A673 (cell line): Measurements from ENCODE around the gene HNF1A. TPM values are rescaled to one million over a fixed set of nuclear protein-coding genes. Genes with fewer than 3 reads are reported as not detected.

ENCODE experiments used
- BruUV-seq: library from RNA; stranded (reverse); fragments of 400-500 nt; replicated peaks from 2 replicates; lab custom pipeline; 2021; lab: Mats Ljungman, UMichigan
- CTCF ChIA-PET: fragments of 300-600 bp; sonication (Branson Sonifier 250); formaldehyde crosslinking; loops from one replicate; lab custom pipeline; 2022; ENCODE audit warnings: antibody characterized with exemption; lab: Charles Lee
- POLR2A ChIA-PET: fragments of 300-600 bp; sonication (Branson Sonifier 250); formaldehyde crosslinking; loops from one replicate; lab custom pipeline; 2022; ENCODE audit warnings: antibody characterized with exemption; ENCODE audit not compliant: low non-redundant PET; lab: Charles Lee
- DNase-seq: peaks from one replicate; pipeline ENCODE4 v3.0.0-alpha.2; 2015; ENCODE audit warnings: low spot score
- H3K27ac ChIP-seq: fragments of 200-600 bp; sonication (generic); 2 replicates; pipeline ENCODE4 v1.5.1; 2016; ENCODE audit warnings: mixed run types, low read depth, mild to moderate bottlenecking, mixed read lengths, antibody characterized with exemption, low read length; ENCODE audit not compliant: poor library complexity, severe bottlenecking
- H3K27me3 ChIP-seq: fragments of 200-600 bp; sonication (generic); replicated peaks from 2 replicates; pipeline ENCODE4 v1.6.1; 2017; ENCODE audit warnings: mixed run types, low read depth, mild to moderate bottlenecking, mixed read lengths, antibody characterized with exemption, low read length; ENCODE audit not compliant: insufficient read depth, poor library complexity
- H3K36me3 ChIP-seq: fragments of 200-600 bp; sonication (generic); 2 replicates; pipeline ENCODE4 v1.6.1; 2016; ENCODE audit warnings: mixed run types, mild to moderate bottlenecking, mixed read lengths, antibody characterized with exemption, low read length; ENCODE audit not compliant: insufficient read depth, poor library complexity, severe bottlenecking
- H3K4me1 ChIP-seq: fragments of 200-600 bp; sonication (generic); 2 replicates; pipeline ENCODE4 v1.6.1; 2017; ENCODE audit warnings: mixed run types, mild to moderate bottlenecking, mixed read lengths, antibody characterized with exemption, low read length; ENCODE audit not compliant: insufficient read depth, poor library complexity, severe bottlenecking
- H3K4me3 ChIP-seq: fragments of 200-600 bp; sonication (generic); 2 replicates; pipeline ENCODE4 v1.5.1; 2016; ENCODE audit warnings: low read depth, mixed run types, mild to moderate bottlenecking, mixed read lengths, low read length; ENCODE audit not compliant: poor library complexity, severe bottlenecking
- H3K9me3 ChIP-seq: fragments of 200-600 bp; sonication (generic); 2 replicates; pipeline ENCODE4 v1.6.1; 2016; ENCODE audit warnings: mixed run types, low read depth, mild to moderate bottlenecking, mixed read lengths, antibody characterized with exemption, low read length; ENCODE audit not compliant: poor library complexity, severe bottlenecking
- EZH2 ChIP-seq: fragments of 200-600 bp; sonication (generic); IDR thresholded peaks from 2 replicates; pipeline ENCODE4 v1.6.1; 2017; ENCODE audit warnings: borderline replicate concordance, low read depth, mild to moderate bottlenecking, mixed read lengths, antibody characterized with exemption, low read length; ENCODE audit not compliant: poor library complexity, severe bottlenecking
- intact Hi-C: fragments of 100-400 bp; cut with micrococcal nuclease; formaldehyde crosslinking; loops from one replicate; pipeline ENCODE4 v1.10.0; 2022; ENCODE audit not compliant: unreplicated experiment
- total RNA-seq: library from RNA; stranded (reverse); gene quantifications from 2 replicates; pipeline ENCODE4 v1.2.3, GENCODE V29; 2021
- TF ChIP-seq, protein P1 (sequence below): fragments of 300-800, 200-600 bp; sonication (generic); conservative IDR thresholded peaks from 2 replicates; pipeline ENCODE4 v1.5.1; 2017; ENCODE audit warnings: low read depth, mild to moderate bottlenecking, antibody characterized with exemption, low read length, moderate library complexity, mixed read lengths

Gene HNF1A
- total RNA-seq, 1 experiment from 2014 or later, result not detected

GRCh38 chr12:120996133-120996746 lies 17.9 kb downstream of the HNF1A start:
- BruUV-seq, result no TSS peak
- TF ChIP-seq, protein P1, sequence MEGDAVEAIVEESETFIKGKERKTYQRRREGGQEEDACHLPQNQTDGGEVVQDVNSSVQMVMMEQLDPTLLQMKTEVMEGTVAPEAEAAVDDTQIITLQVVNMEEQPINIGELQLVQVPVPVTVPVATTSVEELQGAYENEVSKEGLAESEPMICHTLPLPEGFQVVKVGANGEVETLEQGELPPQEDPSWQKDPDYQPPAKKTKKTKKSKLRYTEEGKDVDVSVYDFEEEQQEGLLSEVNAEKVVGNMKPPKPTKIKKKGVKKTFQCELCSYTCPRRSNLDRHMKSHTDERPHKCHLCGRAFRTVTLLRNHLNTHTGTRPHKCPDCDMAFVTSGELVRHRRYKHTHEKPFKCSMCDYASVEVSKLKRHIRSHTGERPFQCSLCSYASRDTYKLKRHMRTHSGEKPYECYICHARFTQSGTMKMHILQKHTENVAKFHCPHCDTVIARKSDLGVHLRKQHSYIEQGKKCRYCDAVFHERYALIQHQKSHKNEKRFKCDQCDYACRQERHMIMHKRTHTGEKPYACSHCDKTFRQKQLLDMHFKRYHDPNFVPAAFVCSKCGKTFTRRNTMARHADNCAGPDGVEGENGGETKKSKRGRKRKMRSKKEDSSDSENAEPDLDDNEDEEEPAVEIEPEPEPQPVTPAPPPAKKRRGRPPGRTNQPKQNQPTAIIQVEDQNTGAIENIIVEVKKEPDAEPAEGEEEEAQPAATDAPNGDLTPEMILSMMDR, result no peak
- TF ChIP-seq EZH2, result no peak
- no peak for DNase-seq
- Histone ChIP-seq H3K4me1 (no peaks in the 10 kb centered on the region), H3K4me3 (no peak overlapping the region), H3K27ac (no peak overlapping the region), H3K27me3 (no peaks in the 10 kb centered on the region), H3K9me3 (no peaks in the 10 kb centered on the region), H3K36me3 (no peaks in the 10 kb centered on the region)
- intact Hi-C loops, result no loop called here
- ChIA-PET POLR2A (no interaction called here), CTCF (no interaction called here)

GRCh38 chr12:120997448-120997847 lies 19.1 kb downstream of the HNF1A start:
- ChIA-PET CTCF (no interaction called here), POLR2A (no interaction called here)
- H3K4me3 ChIP-seq, result no peak overlapping the region
- no peaks in the 10 kb centered on the region for H3K9me3 ChIP-seq
- intact Hi-C loops, result no loop called here
- no peak for DNase-seq
- no peaks in the 10 kb centered on the region for H3K27me3 ChIP-seq
- BruUV-seq, result no TSS peak
- no peaks in the 10 kb centered on the region for H3K4me1 ChIP-seq
- peaks cover under 1% of the 10 kb centered on the region for H3K36me3 ChIP-seq
- TF ChIP-seq, protein P1, result no peak
- TF ChIP-seq EZH2, result no peak
- no peak overlapping the region for H3K27ac ChIP-seq

GRCh38 chr12:120998435-120998834 lies 20.1 kb downstream of the HNF1A start:
- H3K27ac ChIP-seq, result no peak overlapping the region
- ChIA-PET POLR2A (interaction anchor here (0.7 kb wide), 1 partner anchor 27 kb away, joined by 4 read pairs; no protein-coding TSS in a partner anchor), CTCF (no interaction called here)
- intact Hi-C loops, result no loop called here
- no peaks in the 10 kb centered on the region for H3K4me1 ChIP-seq
- H3K9me3 ChIP-seq, result no peaks in the 10 kb centered on the region
- no peak for DNase-seq
- H3K27me3 ChIP-seq, result no peaks in the 10 kb centered on the region
- TF ChIP-seq, protein P1, result no peak
- no peak for TF ChIP-seq EZH2
- BruUV-seq, result no TSS peak
- H3K36me3 ChIP-seq, result peaks cover 8% of the 10 kb centered on the region
- no peak overlapping the region for H3K4me3 ChIP-seq
